GM10248 (cell line): ENCODE measurements around the gene SHISAL1.

Experiments used
- CTCF ChIA-PET: fragments of 300-600 bp; sonication (Branson Sonifier 250); formaldehyde crosslinking; extraction: SDS; loops from one replicate; lab custom pipeline; 2021; ENCODE audit warnings: antibody characterized with exemption; lab: Yijun Ruan, JAX
- POLR2A ChIA-PET: fragments of 350-650 bp; sonication (Branson Sonifier 250); formaldehyde crosslinking; extraction: SDS; loops from one replicate; lab custom pipeline; 2020; ENCODE audit warnings: antibody characterized with exemption; lab: Yijun Ruan, JAX
- DNase-seq: peaks from one replicate; pipeline ENCODE4 v3.0.0; 2012; ENCODE audit errors: extremely low spot score
- CTCF ChIP-seq: IDR thresholded peaks from 2 replicates; pipeline ENCODE4 v1.5.1; 2012; ENCODE audit warnings: mild to moderate bottlenecking, low read depth; ENCODE audit errors: extremely low read depth, missing control alignments, control extremely low read depth

Gene SHISAL1

DNA sequence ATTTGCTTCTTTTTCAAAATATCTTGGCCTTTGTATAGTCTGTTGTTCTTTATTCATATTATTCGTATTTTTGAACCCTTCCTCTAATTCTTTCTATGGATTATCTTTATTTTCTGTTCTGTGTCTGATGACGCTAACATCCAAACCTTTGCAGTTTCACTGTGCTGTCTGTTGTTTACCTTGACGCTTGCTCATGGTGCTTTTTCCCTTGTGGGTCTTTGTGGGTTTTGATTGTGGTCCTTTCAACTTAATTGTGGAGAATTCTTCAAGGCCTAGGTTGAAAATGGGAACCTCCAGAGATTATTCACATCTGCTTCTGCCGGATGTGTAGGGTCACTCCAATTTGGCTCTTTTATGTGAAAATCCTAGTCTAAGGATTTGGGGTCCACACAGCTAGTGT, 97.5 kb downstream of the SHISAL1 start:
- no peak for DNase-seq
- no peak for TF ChIP-seq CTCF
- POLR2A ChIA-PET = no interaction called here
- CTCF ChIA-PET = no interaction called here

DNA sequence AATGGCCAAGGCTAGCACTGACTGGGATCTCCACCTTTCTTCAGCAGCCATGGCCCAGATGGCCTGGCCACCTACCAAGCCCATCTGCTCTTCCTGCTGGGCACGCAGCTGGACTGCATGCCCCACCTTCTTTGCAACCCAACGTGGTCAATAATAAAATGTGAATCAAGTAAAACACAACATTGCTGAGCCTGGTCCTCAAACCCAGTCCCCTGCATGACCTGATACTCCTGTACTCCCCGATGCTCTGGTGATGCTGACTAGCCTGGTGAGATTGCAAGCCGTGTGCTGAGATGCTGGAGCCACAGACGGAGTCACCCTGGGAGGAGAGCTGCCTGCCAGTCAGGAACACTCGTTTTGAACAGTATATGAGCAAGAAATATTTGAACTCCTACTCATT, 98.0 kb downstream of the SHISAL1 start:
- DNase-seq = no peak
- ChIA-PET CTCF (interaction anchor here (0.7 kb wide), 1 partner anchor 10 kb away, joined by 3 read pairs; no protein-coding TSS in a partner anchor), POLR2A (no interaction called here)
- TF ChIP-seq CTCF = no peak

DNA sequence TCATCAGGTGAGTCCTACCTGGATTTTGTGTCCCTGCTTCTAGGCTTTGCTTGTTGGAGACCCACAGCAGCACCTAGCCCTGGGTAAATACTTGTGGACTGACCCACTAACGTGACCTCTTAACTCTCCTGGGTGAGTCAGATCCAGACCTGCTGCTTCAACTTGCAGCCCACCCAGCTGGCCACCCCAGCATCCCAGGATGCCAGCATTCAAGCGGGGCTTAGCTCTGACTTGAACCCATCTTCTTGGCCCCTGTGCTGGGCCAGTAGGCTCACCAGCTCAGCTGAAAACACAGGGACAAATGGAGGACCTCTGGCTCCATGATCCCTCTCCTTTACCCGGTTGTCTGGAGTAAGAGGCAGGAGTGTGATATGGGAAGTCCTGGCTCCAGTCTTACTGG, 98.6 kb downstream of the SHISAL1 start:
- TF ChIP-seq CTCF = no peak
- ChIA-PET POLR2A (no interaction called here), CTCF (interaction anchor here (0.7 to 1.0 kb wide), 2 partner anchors 9 to 12 kb away, joined by 3 read pairs; no protein-coding TSS in a partner anchor)
- peak; percentile 5 for DNase-seq

DNA sequence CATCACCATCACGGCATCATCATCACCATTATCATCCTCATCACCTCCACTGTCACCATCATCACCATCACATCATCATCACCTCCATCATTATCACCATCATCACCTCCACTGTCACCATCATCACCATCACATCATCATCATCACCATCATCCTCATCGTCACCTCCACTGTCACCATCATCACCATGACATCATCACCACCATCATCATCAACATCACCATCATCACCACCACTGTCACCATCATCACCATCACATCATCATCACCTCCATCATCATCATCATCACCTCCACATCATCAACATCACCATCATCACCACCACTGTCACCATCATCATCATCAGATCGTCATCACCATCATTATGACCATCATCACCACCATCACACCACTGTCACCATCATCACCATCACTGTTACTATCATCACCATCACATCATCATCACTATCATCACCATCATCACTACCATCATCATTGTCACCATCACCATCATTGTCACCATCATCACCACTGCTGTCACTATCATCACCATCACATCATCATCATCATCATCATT, 99.2 kb downstream of the SHISAL1 start:
- no peak for TF ChIP-seq CTCF
- ChIA-PET POLR2A (no interaction called here), CTCF (interaction anchor here (1.0 kb wide), 1 partner anchor 11 kb away, joined by 3 read pairs; no protein-coding TSS in a partner anchor)
- no peak for DNase-seq

DNA sequence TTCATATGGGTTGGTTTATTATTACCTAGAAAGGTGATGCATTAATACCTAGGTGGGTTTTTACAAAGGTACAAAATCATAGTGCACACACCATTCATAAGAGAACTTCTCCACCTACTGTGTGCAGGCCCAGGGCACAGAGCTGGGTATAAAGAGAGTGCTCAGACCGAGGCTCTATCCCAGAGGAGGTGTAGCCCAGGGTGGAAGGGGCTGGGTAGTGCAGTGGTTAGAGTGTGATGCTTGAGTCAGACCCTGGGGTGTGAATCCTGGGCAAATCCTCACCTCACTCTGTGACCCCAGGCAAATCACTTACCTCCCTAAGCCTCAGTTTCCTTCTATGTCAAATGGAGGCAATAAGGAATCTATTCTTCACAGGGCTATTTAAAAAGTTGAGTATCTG, 99.8 kb downstream of the SHISAL1 start:
- CTCF ChIA-PET = no interaction called here

DNA sequence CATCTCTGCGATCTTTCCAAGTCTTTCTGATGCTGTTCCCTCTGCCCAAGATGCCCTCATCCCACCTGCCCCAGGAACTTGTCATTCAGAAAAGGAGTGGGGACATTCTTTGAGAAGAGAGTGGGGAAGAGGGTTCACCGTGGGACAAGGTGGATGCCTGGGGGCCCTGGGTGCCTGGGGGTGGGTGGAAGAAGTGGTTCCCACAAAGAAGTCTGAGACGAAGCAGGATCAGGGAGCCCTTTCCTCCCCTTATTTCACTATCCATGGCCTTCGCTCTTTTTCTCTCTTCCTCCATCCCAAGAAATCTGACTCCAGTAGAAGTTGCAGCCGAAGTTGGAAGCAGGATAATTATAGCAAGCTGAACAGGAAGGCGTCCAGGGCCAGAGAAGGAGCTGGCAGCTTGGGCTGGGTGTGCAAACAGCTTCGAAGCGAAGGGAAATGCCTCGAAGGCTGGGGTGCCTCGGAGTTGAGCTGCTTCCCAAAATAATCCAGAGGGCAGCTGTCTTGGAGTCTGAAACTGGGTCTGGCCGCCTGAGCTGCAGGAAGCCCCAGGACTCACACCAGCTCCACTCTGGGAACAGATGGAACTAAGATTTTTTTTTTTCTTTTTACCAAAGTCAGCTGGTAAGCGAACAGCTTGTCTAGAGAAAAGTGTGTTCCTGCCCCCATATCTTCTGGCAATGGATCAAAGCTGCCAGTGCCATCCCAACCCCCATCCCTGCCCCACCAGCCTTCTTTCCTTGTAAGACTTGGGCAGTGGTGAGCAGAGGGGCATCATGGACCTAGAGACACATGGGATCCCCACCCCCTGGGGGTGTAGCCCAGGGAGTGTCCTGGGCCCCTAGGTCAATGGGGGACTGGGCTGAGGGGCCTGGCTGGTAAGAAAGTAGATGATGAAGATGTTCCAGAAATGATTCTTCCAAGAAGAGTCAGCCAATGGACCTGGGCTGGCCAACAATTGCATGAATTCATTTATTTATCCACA, 100.5 kb downstream of the SHISAL1 start:
- CTCF ChIA-PET = no interaction called here
- TF ChIP-seq CTCF = no peak
- DNase-seq = peak; percentile 8

More for the DNA sequence above, 99.8 kb downstream of the SHISAL1 start:
- POLR2A ChIA-PET = no interaction called here
- DNase-seq = no peak
- no peak for TF ChIP-seq CTCF

More for the DNA sequence above, 100.5 kb downstream of the SHISAL1 start:
- POLR2A ChIA-PET = no interaction called here
